ENCODE results near the gene ADCK2.
"Not testable (repeated sequence)": the region's sequence is repeated elsewhere in the genome, so short reads cannot be mapped to it uniquely, and the experiment has no call there.

The ADCK2 gene

GRCh38 chr7:140685407-140686087, 12.8 kb downstream of the ADCK2 start:
- H3K4me1 Mint-ChIP-seq: no peaks in the 10 kb centered on the region
- no peaks in the 10 kb centered on the region for H3K9me3 Mint-ChIP-seq
- no peaks in the 10 kb centered on the region for H3K27me3 Mint-ChIP-seq
- ATAC-seq (ENCODE audit: low read depth) (no peak), DNase-seq (ENCODE audit: low spot score in 2 of 2) (no peak)
- peaks cover 29% of the 10 kb centered on the region for H3K36me3 Mint-ChIP-seq
- no peak overlapping the region for H3K4me3 Mint-ChIP-seq
- no peak overlapping the region for H3K27ac Mint-ChIP-seq

DNA sequence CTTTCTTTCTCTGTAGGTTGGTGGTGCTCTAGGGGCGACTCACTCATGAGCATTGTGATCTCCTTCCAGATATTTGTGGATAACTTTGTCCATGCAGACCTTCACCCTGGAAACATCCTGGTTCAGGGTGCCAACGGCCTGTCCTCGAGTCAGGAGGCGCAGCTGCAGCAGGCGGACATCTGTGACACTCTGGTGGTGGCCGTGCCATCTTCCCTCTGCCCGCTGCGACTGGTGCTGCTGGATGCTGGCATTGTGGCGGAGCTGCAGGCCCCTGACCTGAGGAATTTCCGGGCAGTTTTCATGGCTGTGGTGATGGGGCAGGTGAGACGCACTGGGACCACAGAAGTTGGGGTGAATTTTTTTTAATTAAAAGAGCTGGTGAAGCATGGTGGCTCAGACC, 14.2 kb downstream of the ADCK2 start:
- H3K4me3 Mint-ChIP-seq: no peak overlapping the region
- ATAC-seq (ENCODE audit: low read depth): no peak
- H3K27me3 Mint-ChIP-seq: no peaks in the 10 kb centered on the region
- H3K36me3 Mint-ChIP-seq: peaks cover 25% of the 10 kb centered on the region
- H3K4me1 Mint-ChIP-seq: no peaks in the 10 kb centered on the region
- H3K27ac Mint-ChIP-seq: no peak overlapping the region
- H3K9me3 Mint-ChIP-seq: no peaks in the 10 kb centered on the region
- DNase-seq (ENCODE audit: low spot score in 2 of 2): no peak

- H3K27me3 Mint-ChIP-seq: no peaks in the 10 kb centered on the region
- no peak for ATAC-seq (ENCODE audit: low read depth)
- DNase-seq (ENCODE audit: low spot score in 2 of 2): no peak
- no peak overlapping the region for H3K4me3 Mint-ChIP-seq
- H3K9me3 Mint-ChIP-seq: no peaks in the 10 kb centered on the region
- H3K36me3 Mint-ChIP-seq: peaks cover 26% of the 10 kb centered on the region
- H3K4me1 Mint-ChIP-seq: no peaks in the 10 kb centered on the region
- H3K27ac Mint-ChIP-seq: no peak overlapping the region
Observed at GRCh38 chr7:140688341-140688740, 15.6 kb downstream of the ADCK2 start.

DNA sequence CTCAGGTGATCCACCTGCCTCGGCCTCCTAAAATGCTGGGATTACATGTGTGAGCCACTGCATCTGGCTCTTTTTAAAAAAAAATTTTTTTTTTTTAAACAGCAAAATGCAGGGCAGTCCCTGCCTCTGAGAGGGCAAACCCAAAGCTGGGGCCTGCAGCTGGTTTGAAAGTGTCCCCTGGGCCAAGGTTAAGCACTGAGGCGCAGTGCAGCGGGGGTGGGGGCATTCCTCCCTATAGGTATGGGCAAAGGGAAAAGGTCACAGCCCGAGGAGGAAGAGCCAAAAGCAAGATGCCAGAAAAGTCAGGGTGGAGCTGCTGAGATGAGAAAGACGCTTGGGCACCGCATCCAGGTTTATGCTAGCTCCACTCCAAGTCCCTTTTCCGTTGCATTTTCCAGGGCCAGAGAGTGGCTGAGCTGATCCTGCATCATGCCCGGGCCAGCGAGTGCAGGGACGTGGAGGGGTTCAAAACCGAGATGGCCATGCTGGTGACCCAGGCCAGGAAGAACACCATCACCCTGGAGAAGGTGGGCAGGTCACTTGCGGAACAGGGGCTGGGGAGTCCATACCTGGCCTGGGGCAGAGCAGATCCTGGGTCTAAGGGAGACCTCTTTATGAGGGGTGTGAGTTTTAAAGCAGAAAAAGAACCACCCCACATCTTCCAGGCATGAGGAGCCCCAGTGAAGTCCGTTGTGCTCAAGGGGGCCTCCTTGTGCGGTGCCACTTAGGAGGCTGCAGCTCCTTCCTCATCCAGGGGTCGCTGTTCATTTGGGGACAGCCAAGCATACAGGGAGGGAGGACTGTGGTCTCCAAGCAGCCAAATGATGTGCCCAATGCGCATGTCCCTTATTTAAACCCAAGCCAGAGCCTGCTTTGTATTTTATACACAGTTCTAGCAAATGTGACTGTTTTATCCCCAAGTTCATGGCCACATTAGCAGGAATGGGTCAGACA, 16.7 kb downstream of the ADCK2 start:
- H3K4me3 Mint-ChIP-seq: no peak overlapping the region
- H3K36me3 Mint-ChIP-seq: peaks cover 17% of the 10 kb centered on the region
- no peak for DNase-seq (ENCODE audit: low spot score in 2 of 2)
- H3K9me3 Mint-ChIP-seq: no peaks in the 10 kb centered on the region
- H3K27me3 Mint-ChIP-seq: no peaks in the 10 kb centered on the region
- no peak overlapping the region for H3K27ac Mint-ChIP-seq
- no peak for ATAC-seq (ENCODE audit: low read depth)
- H3K4me1 Mint-ChIP-seq: no peaks in the 10 kb centered on the region

- no peak overlapping the region for H3K4me3 Mint-ChIP-seq
- no peaks in the 10 kb centered on the region for H3K27me3 Mint-ChIP-seq
- H3K27ac Mint-ChIP-seq: no peak overlapping the region
- DNase-seq (ENCODE audit: low spot score in 2 of 2): no peak
- no peak for ATAC-seq (ENCODE audit: low read depth)
- peaks cover 17% of the 10 kb centered on the region for H3K36me3 Mint-ChIP-seq
- H3K4me1 Mint-ChIP-seq: no peaks in the 10 kb centered on the region
- no peaks in the 10 kb centered on the region for H3K9me3 Mint-ChIP-seq
Observed at GRCh38 chr7:140691376-140692045, 18.8 kb downstream of the ADCK2 start.

DNA sequence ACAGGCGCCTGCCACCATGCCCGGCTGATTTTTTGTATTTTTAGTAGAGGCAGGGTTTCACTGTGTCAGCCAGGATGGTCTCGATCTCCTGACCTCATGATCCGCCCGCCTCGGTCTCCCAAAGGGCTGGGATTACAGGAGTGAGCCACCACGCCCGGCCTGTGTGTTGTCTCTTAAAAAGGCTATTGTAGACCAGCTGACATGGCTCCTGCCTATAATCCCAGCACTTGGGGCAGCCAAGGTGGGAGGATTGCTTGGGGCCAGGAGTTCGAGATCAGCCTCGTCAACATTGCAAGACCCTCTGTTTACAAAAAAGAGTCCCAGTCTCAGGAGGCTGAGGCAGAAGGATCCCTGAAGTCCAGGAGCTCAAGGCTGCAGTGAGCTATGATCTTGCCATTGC, 21.1 kb downstream of the ADCK2 start:
- not testable (repeated sequence) for H3K9me3 Mint-ChIP-seq; H3K4me3 Mint-ChIP-seq; ATAC-seq (ENCODE audit: low read depth); H3K27me3 Mint-ChIP-seq; DNase-seq (ENCODE audit: low spot score in 2 of 2); H3K36me3 Mint-ChIP-seq
- H3K27ac Mint-ChIP-seq: peak overlapping the region; percentile 58
- peaks cover 12% of the 10 kb centered on the region for H3K4me1 Mint-ChIP-seq

- peaks cover 16% of the 10 kb centered on the region for H3K4me1 Mint-ChIP-seq
Observed at GRCh38 chr7:140694592-140694991, 21.8 kb downstream of the ADCK2 start.

DNA sequence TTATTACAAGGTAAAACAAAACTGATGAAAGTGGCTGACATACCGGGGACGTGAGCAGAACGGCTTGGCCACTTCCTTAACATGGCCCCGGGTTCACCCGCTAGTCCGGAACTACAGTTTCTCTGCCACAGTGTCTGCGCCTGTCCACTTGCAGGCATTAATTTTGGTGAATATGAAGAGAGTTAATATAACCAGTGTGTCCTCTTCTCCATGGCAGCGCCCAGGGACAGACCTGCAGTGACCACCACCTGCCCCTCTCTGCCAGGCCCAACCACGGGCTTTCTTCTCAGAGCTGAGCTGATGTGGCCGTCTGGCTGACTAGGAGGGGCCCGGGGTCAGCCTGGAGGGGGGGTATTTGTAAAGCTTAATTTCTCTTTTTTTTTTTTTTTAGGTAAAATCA, 22.6 kb downstream of the ADCK2 start:
- no peaks in the 10 kb centered on the region for H3K9me3 Mint-ChIP-seq
- no peak for DNase-seq (ENCODE audit: low spot score in 2 of 2)
- ATAC-seq (ENCODE audit: low read depth): no peak
- H3K27ac Mint-ChIP-seq: peak overlapping the region; percentile 97
- H3K27me3 Mint-ChIP-seq: no peaks in the 10 kb centered on the region
- H3K4me3 Mint-ChIP-seq: peak overlapping the region; percentile 29
- H3K4me1 Mint-ChIP-seq: peaks cover 18% of the 10 kb centered on the region
- H3K36me3 Mint-ChIP-seq: peaks cover 7% of the 10 kb centered on the region

More at GRCh38 chr7:140694592-140694991, 21.8 kb downstream of the ADCK2 start:
- peak overlapping the region; percentile 58 for H3K27ac Mint-ChIP-seq
- DNase-seq (ENCODE audit: low spot score in 2 of 2) (no peak), ATAC-seq (ENCODE audit: low read depth) (no peak)
- H3K9me3 Mint-ChIP-seq: no peaks in the 10 kb centered on the region
- H3K4me3 Mint-ChIP-seq: no peak overlapping the region
- peaks cover 7% of the 10 kb centered on the region for H3K36me3 Mint-ChIP-seq
- no peaks in the 10 kb centered on the region for H3K27me3 Mint-ChIP-seq

GRCh38 chr7:140696024-140696679, 23.4 kb downstream of the ADCK2 start:
- ATAC-seq (ENCODE audit: low read depth): peak; percentile 15
- H3K27ac Mint-ChIP-seq: peak overlapping the region; percentile 97
- H3K4me1 Mint-ChIP-seq: peaks cover 18% of the 10 kb centered on the region

GRCh38 chr7:140696680-140697446, 24.1 kb downstream of the ADCK2 start, which contains the start of gene NDUFB2:
TSS of gene NDUFB2 (plus strand) at chr7:140696708. CDS start at chr7:140696745, 37 bp downstream.
- Mint-ChIP-seq H3K4me3 (peak within 1 kb of the TSS; percentile 94), H3K9me3 (no peaks in the 10 kb centered on the region), H3K27me3 (no peaks in the 10 kb centered on the region), H3K36me3 (peaks cover 5% of the 10 kb centered on the region), H3K27ac (peak within 1 kb of the TSS; percentile 97), H3K4me1 (peaks cover 18% of the 10 kb centered on the region)
- DNase-seq (ENCODE audit: low spot score in 2 of 2) (peak; percentile 79 to 87), ATAC-seq (ENCODE audit: low read depth) (peak; percentile 86)

More at GRCh38 chr7:140696024-140696679, 23.4 kb downstream of the ADCK2 start:
- Mint-ChIP-seq H3K27me3 (no peaks in the 10 kb centered on the region), H3K36me3 (peaks cover 7% of the 10 kb centered on the region), H3K4me3 (peak overlapping the region; percentile 94), H3K9me3 (no peaks in the 10 kb centered on the region)
- DNase-seq (ENCODE audit: low spot score in 2 of 2): no peak

- Mint-ChIP-seq H3K27me3 (no peaks in the 10 kb centered on the region), H3K4me1 (peaks cover 19% of the 10 kb centered on the region), H3K36me3 (peaks cover 2% of the 10 kb centered on the region), H3K27ac (peak overlapping the region; percentile 97), H3K9me3 (no peaks in the 10 kb centered on the region), H3K4me3 (peak overlapping the region; percentile 94)
- ATAC-seq (ENCODE audit: low read depth) (no peak), DNase-seq (ENCODE audit: low spot score in 2 of 2) (no peak)
Observed at GRCh38 chr7:140697447-140698143, 24.9 kb downstream of the ADCK2 start.

GRCh38 chr7:140698477-140698876, 25.7 kb downstream of the ADCK2 start:
- Mint-ChIP-seq H3K36me3 (no peaks in the 10 kb centered on the region), H3K4me3 (peak overlapping the region; percentile 94), H3K27me3 (no peaks in the 10 kb centered on the region), H3K27ac (peak overlapping the region; percentile 7), H3K4me1 (peaks cover 20% of the 10 kb centered on the region), H3K9me3 (no peaks in the 10 kb centered on the region)
- no peak for DNase-seq (ENCODE audit: low spot score in 2 of 2)
- no peak for ATAC-seq (ENCODE audit: low read depth)

Measured in memory B cell (primary cell).